Measurements from ENCODE around the gene ENTPD8.
"Not testable (repeated sequence)": the region's sequence is repeated elsewhere in the genome, so short reads cannot be mapped to it uniquely, and the experiment has no call there.

ENTPD8 gene

DNA sequence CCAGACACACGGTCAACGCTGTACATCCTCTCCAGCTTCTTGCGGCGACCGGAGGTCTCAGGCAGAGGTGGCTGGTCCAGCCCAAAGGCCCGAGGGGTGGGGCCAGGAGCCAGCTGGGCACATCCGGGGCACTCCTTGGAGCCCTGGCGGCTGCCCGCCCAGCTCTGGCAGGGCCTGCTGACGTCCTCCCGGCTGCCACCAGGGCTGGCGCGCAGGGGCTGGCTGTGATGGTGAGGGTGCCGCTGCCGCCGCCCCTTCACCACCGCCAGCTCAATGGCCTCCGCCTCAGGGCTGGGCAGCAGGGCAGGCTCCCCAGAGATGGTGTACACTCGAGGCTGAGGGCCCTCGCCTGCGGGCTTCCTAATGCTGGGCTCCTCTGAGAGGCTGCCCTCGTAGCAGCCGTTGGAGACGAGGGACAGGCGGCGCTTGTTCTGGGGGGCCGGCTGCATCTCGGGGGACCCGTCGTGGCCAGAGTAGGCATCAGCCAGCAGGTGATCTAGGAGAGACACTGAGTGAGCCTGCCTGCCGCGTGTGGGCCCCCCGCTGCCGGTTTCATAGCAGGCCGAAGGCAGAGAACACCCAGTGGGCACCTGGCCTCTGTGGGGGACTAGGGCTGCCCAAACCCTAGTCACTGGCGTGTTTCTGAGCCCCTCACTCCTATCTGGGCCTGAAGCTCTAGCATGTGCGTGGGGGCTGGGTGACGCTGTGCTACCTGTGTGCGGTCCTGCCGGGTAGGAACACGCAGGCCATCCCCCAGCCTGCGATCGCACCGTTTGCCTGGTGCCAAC lies 16.4 kb upstream of the ENTPD8 start:
- no peak for DNase-seq

DNA sequence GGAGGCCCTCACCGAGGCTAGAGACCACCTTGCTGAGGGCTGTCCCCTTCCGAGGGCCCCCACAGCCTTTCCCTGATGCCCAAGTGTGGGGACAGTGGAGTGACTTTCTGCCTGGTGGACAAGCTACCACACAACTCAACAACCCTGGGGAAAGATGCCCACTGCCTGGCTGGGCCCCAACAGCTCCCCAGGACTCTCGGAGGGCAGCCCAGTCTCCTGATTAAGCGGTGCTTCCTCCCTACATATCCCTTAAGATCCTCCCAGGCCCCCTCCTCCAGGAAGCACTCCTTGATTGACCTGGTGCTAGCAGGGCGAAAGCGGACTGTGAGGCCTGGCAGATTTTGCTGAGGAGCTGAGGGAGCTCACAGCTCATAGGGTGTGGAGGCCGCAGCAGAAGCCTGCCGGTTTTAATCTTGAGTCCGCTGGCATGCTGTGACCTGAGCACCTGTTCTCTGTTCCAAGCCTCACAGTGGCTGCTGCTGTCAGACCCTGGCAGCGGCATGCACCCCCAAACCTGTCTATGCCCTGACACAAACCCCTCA lies 15.8 kb upstream of the ENTPD8 start:
- DNase-seq = no peak

DNA sequence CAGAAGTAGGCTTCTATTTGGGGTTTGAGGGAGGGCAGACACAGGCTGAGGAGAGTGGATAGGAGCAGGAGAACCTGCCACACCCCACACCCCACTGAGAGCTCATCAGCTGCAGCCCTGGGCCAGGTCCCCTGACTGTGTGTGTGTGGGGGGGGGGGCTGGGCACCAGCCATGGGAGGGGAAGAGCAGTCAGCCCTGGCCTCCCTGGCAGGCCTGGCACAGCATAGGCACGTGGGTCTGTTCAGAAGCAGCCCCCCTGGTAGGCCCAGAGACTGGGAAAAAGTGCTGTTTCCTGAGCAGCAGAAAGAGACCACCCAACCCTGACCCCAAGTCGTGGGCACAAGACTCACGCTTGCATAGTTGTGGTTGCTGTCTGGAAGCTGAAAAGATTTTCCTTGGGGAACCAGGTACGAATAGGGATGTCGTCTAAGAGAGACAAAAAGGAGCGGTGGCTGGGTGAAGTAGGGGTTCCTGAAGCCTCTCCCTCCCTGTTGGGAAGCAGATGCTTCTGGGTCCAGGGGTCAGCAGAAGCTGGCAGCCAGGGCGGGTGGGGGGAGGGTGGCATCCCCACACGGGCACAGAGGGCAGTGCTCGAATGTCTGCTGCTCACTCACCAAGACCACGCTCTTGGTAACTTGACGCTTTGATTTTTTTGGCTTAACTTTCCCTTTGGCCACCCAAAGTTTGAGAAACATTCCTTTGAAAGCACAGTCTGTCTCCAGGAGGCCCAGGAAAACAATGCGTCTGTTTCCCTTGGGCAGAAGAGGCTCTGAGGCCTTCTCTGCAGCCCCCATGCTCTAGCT lies 15.1 kb upstream of the ENTPD8 start:
- no peak for DNase-seq

DNA sequence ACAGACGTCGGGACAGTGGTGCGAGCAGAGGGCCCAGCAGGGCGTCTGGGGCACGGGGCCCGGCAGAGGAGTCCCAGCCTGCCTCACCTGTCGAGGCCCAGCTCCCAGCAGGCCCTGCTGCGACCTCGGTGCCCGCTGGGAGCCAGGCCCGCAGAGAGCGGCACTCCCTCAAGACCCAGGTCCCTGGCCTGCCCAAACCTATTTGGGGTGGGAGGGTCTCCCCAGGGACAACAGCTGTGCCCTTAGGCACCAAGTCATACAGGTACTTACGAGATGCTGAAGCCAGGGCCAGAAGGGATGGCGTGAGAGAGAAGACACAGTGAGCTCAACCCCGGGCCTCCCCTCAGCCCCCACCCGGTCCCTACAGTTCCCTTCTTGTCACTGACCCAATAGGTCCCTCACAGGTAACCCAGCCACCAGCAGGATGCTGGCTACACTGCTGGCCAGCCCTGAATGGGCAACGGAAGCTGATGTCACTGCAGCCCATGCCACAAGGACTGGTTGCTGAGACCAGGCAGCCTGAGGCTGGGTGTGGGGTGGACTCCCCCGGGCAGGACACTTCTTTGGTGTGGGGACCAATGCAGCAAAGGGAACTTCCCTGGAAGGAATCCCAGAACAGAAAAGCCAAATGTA lies 14.3 kb upstream of the ENTPD8 start:
- no peak for DNase-seq

DNA sequence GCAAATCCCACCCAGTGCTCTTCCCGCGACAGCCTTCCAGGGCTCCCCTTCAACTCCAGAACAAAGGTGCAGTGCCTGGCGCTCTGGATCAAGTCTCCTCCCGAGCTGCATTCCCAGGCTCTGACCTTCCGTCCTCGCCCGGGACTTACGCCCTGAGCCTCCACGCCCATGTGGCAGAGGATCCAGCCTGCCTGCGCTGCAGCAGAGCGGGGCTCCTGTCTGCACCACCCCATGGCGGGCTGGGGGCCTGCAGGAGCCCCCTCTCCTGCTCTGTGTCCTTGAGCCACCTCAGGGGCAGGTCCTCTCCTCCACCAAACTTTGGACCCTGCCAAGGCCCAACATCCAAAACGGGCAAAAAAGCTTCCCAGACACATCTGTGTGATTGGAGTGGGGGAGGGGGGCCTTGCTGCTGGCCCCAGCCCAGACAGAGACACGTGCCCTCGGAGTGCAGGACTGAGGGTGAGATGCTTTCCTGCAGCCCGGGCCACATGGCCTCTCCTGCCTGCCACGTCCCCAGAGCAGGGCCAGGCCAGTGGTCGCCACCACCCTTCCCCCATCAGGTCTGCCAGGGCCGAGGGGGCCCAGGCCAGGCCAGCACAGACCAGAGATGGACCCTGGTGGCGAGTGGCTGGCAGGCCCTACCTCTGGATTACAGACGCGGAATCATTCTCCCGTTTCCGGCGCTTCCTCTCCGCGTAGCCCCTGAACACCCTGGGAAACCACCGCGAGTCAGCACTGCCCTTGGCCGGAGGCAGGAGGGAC lies 13.6 kb upstream of the ENTPD8 start:
- no peak for DNase-seq

DNA sequence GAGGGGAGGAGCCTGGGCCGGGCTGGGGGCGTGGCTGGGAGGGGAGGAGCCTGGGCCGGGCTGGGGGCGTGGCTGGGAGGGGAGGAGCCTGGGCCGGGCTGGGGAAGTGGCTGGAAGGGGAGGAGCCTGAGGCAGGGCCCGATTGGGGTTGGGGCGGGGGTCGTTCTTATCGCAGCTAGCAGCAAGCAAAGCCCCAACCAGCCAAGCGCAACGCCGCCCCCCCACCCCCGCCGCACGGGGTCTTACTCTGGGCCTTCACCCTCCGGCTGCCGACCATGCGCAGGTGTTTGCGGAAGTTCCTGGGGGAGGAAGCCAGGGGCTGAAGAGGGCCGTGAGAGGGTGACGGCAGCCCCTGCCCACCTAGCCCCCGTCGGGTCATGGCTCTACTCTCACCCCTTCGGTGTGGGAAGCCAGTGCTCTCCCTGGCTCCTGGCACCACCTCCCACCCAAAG lies 13.0 kb upstream of the ENTPD8 start:
- no peak for DNase-seq

DNA sequence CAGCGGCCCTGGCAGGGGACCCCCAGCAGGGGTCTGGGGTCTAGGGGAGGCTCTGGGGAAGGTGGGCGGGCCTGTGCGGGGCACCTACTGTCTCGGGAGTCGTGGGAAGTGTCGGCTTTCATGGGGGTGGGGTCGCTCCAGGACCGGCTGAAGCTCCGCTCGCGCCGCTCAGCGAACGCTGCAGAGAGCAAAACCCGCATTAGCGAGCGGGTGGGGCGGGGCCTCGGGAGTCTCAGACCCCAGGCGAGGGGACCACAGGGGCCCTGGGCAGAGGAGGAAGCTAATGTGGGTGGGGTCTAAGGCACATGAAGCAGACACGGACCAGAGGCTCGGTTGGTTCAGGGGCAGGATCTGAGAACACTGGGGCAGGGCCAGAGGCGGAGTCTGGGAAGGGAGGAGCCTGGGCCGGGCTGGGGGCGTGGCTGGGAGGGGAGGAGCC lies 12.5 kb upstream of the ENTPD8 start:
- DNase-seq = peak; percentile 64

DNA sequence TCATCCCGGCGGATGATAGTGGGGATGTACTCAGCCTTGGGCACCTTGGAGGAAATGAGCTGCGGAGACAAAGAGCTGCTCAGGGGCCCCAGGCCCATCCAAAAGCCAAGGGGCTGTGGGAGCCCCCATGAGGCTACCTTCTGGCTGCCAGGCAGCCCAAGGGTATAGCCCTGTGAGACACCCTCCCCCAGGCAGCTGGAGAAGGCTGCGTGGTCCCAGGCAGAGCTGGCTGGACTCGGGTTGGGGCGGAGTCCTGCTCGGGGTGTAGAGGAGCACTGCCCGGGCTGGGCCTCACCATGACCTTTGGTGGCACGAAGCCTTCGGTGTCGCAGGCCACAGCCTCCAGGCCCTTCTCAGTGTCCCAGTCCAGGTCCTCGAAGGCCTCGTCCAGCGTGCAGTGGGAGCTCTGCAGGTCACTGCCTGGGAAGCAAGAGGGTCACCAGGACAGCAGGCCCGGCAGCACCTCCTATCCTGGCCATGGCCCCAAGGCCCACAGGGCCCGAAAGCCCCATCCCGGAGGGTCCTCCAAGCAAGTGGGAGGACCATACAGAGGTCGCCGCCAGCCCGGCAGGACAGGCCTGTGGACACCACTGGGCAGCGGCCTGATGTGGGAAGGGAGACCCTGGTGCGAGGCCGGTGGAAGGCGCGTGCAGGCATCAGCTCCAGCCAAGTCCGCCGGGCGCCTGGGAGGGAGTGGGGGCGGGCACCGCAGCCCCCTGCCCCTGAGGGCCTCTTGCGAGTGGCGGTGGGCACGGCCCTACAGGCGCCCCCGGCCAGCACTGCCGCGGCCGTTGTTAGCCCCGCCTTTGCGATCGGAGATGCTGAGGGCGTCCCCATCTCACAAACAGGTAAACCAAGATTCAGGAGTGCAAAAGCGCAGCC lies 11.8 kb upstream of the ENTPD8 start:
- no peak for DNase-seq

DNA sequence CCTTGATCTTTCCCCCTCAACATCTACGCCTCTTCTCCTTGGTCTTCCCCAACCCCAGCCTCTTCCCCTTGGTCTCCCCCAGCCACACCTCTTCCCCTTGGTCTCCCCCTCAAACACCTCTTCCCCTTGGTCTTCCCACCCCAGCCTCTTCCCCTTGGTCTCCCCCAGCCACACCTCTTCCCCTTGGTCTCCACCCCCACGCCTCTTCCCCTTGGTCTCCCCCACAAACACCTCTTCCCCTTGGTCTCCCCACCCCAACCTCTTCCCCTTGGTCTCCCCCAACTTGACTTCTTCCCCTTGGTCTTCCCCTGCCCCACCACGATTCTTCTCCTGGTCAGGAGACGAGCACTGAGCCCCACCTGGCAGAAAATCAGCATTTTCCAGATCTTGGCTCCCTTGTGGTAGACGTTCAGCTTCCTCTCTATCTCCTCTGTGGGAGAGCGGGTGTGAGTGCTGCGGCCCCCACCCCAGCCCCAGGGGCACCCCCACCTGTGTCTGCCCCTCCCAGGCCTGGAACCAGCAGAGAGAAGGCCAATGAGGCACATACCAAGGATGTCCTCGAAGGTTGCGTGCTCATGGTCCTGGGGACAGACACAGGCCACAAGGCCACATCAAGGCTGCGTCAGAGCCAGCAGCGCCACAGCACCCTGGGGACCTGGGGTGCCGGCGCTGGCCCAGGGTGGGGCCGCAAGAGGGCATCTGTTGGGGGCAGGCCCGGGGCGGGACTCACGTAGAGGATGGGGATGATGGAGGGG lies 11.0 kb upstream of the ENTPD8 start:
- DNase-seq = no peak

DNA sequence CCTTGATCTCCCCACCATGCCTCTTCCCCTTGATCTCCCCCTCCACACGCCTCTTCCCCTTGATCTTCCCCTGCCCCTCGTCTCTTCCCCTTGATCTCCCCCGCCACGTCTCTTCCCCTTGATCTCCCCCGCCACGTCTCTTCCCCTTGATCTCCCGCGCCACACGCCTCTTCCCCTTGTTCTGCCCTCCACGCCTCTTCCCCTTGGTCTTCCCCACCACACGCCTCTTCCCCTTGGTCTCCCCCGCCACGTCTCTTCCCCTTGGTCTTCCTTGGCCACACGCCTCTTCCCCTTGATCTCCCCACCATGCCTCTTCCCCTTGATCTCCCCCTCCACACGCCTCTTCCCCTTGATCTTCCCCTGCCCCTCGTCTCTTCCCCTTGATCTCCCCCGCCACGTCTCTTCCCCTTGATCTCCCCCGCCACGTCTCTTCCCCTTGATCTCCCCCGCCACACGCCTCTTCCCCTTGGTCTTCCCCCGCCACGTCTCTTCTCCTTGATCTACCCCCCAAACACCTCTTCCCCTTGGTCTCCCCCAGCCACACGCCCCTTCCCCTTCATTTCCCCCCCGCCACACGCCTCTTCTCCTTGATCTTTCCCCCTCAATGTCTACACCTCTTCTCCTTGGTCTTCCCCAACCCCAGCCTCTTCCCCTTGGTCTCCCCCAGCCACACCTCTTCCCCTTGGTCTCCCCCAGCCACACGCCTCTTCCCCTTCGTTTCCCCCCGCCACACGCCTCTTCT lies 10.3 kb upstream of the ENTPD8 start:
- not testable (repeated sequence) for DNase-seq

DNA sequence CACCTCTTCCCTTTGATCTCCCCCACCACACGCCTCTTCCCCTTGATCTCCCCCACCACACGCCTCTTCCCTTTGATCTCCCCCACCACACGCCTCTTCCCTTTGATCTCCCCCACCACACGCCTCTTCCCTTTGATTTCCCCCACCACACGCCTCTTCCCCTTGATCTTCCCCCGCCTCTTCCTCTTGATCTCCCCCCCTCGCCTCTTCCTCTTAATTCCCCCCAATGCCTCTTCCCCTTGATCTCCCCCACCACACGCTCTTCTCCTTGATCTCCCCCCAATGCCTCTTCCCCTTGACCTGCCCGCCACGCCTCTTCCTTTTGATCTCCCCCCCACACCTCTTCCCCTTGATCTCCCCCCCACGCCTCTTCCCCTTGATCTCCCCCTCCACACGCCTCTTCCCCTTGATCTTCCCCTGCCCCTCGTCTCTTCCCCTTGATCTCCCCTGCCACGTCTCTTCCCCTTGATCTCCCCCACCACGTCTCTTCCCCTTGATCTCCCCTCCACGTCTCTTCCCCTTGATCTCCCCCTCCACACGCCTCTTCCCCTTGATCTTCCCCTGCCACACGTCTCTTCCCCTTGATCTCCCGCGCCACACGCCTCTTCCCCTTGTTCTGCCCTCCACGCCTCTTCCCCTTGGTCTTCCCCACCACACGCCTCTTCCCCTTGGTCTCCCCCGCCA lies 9.5 kb upstream of the ENTPD8 start:
- DNase-seq = not testable (repeated sequence)

DNA sequence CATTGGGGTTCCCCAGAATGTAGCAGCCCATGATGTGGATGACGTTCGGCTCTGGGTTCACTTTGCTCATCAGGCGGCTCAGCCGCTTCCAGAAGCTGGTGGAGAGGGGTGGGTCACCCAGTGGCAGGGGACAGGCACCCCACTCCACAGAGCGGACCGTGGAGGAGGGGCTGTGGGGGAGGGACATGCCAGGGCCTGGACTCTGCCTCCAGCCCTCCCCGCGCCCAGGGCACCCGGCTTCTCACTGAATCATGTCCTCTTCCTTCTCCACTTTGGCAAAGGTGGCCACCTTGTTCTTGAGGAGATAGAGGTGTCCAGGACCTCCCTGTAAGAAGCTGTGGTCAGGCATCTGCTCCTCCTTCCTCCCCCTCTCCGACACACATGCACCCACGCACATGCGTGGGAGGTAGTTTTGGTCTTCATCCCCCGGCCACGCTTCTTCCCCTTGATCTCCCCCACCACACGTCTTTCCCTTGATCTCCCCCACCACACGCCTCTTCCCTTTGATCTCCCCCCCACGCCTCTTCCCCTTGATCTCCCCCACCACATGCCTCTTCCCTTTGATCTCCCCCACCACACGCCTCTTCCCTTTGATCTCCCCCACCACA lies 8.9 kb upstream of the ENTPD8 start:
- no peak for DNase-seq

DNA sequence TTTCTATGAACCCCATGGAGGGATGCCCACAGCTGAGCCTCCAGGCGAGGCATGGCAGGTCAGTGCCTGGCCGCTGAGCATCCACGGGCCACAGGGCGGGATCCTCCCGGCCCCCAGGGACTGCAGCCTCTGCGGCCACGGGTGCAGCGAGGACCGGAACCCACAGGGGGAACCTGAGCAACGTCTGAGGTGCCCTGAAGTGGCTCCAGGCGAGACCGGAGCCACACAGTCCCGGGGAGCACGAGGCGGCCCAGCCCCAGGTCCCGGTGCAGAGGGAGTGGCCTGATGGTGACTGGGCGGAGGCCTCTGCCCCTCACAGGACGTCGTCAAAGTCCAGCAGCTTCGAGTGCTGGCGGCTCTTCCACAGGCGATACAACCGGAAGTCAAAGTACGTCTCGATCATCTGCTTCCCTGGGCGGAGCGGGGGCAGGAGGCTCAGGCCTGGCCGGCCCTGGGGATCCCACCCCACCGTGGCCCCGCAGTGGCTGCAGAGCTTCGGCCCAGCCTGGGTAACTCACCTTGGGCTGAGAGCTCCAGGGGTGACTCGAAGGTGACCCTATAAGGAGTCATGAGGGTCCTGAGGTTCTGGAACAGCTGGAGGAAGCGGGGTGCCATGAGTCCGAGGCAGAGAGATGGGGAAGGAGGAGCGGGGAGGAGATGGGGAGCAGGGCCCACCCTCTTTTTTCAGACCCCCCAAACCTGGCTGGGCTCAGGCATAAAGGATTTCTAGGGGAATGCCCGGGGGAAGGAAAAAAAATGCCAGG lies 8.1 kb upstream of the ENTPD8 start:
- DNase-seq = no peak

DNA sequence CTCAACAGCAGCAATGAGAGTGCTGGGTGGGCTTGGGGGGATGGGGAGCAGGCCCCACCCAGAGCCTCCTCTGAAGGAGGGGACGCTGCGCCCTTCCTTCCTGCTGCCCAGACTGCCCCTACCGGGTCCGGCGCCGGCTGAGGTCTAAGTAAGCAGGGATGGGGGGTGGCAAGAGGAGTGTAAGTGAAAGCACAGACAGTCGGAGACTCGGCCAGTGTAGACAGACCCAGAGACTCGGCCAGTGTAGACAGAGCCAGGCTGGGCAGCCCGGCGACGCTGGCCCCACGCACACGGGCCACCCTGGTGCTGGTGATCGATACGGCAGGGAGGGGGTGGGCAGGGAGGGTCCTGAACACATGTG lies 7.4 kb upstream of the ENTPD8 start:
- DNase-seq = no peak

DNA sequence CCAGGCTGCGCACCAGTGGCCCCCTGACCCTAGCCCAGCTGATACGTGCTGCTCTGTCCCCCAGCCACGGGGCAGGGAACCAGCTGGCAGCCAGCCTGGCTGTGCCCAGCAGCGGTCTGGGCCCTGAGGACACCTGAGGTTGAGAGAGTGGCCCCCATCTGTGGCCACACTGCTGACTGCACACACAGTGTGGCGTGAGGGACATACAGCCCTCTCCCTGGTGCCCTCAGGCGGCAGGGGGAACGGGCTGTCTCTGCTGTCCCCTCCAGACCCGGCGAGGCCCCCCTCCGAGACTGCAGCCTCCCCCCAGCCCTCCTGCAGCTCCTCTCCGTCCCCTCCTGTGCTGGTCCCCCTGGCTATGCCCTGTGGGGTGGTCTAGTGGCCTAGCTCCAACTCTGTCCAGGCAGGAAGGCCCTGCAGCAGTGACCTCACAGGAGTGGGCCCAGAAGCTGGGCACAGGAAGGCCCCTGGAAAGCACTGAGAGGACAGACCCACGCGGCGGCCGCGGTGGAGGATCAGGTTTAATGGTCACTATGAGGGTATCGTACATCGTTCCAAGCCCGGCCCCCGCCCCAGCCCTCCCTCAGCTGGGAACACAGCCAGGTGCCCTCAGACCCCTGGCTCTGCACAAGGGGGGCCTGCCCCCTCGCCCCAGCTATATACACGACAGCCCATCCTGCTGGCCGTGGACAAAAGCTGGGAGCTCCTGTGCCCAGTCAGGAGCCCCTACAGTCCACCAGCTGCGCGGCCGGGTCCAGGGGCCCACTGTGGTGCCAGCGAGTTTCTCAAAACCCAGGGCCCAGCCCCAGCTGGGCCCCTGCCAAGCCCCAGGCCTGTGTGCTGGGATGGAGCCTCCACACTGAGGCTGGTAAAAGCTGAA lies 6.8 kb upstream of the ENTPD8 start:
- DNase-seq = no peak

DNA sequence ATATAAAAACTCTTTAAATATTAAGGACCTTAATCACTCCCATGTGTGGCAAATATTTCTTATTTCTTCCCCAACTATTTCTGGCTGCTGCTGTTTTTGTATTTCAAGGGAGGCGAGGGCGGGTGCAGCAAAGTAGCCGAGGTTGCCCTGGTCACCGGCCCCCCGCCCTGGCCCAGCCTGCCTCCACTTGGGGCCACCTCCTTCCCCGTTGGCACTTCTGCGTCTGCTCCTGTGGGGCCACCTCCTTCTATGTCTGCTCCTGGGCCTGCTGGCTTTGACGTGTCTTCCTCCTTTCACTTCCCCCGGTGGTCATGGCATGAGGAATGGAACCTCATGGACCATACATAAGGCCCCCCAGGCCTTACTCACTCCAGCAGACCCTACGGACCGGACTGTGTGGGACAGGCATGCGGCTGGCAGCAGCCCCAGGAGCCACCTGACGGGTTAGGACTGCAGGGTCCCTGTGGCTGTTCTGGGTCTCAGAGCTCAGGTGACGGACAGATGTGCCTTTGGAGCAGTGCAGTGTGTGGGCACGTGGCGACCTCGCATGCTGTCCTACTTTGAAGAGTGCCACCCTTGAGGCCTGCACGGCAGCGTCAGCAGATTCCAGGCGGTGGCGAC lies 5.8 kb upstream of the ENTPD8 start:
- DNase-seq = no peak

DNA sequence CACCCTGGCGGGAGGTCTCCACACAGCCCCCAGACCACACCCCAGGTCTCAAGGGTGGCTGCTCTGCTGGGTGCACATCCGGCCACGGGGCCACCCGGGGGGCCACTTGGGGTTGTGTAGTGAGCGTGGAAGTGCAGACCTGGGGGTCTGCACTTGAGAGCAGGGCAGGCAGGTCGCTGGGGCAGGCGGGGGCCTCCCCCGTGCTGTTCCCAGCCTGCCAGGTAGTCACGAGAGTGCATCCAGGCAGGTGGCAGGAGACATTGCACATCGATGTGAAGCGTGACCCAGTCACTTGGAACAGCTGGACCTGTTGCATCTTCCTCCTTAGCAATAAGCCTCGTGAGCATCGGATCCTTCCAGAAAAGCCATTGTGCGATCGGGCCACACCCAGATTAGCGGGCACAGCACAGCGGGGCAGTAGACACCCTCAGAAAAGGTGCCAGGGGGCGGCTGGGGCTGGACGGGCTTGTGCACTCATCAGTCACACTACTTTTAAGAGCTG lies 4.8 kb upstream of the ENTPD8 start:
- DNase-seq = no peak

Measured in EL (cell line).